ENCODE data around the gene DDX51.

- no peak for TF ChIP-seq CTCF (IDR thresholded peaks at IDR 0.05)
- TF ChIP-seq EZH2 (IDR thresholded peaks at IDR 0.05; ENCODE audit: borderline replicate concordance, insufficient read depth, low read depth, low read length, poor library complexity, severe bottlenecking): no peak
These were observed 46.1 kb upstream of the DDX51 start for GRCh38 chr12:132190012-132190755.

Data from B cell (primary cell).